ENCODE data around the gene ZNF862. TPM values are rescaled to one million over a fixed set of nuclear protein-coding genes. Genes with fewer than 3 reads are reported as not detected.

Gene ZNF862
- total RNA-seq, 1 experiment from 2014 or later, result 9.2 TPM

DNA sequence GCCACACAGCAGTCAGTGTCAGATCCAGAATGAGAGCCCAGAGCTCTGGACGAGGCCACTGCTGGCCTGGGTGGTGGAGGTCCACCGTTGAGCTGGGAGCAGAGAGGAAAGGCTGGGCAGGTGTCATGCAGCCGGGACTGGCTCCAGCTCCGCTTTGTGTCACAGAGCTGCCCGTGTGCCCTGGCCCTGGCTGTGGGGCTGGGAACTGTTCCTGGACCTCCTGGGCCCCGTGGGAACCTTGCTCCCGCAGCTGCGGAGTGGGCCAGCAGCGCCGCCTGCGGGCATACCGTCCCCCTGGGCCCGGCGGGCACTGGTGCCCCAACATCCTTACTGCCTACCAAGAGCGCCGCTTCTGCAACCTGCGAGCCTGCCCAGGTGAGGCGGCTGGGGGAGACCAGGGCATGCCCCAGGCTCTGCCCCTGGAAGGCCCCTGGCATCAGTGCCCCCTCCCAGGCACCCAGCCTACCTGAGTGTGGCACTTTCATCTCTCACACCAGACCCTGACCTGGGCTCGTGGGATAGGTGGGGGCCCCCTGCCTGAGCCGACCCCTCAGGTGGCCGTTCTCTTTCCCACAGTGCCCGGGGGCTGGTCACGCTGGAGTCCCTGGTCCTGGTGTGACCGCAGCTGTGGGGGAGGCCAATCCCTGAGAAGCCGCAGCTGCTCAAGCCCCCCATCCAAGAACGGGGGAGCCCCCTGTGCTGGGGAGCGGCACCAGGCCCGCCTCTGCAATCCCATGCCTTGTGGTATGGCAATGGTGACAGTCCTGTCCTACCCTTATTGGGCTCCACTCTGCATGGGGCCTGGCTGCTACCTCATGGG lies 18.8 kb upstream of the ZNF862 start:
- H3K4me3 ChIP-seq (ENCODE audit: low read length), result no peak overlapping the region
- H3K4me1 ChIP-seq (ENCODE audit: low read length), result no peaks in the 10 kb centered on the region
- H3K4me2 ChIP-seq (ENCODE audit: low read depth, low read length, poor library complexity, severe bottlenecking), result no peak overlapping the region
- H3K27ac ChIP-seq (ENCODE audit: low read length), result no peak overlapping the region
- no peak overlapping the region for H3K9ac ChIP-seq (ENCODE audit: low read length)
- H3K36me3 ChIP-seq (ENCODE audit: insufficient read depth, low read length), result no peaks in the 10 kb centered on the region
- H3K9me2 ChIP-seq (replicated peaks; ENCODE audit: insufficient read depth, low read length), result no peaks in the 10 kb centered on the region
- no peaks in the 10 kb centered on the region for H3K79me2 ChIP-seq (ENCODE audit: low read length)
- 0 out of 2 replicates have a peak, but pooled peaks cover 4% of the 10 kb centered on the region for H4K20me1 ChIP-seq (ENCODE audit: insufficient read depth, low read depth, low read length)
- no peak overlapping the region for H2AFZ ChIP-seq (ENCODE audit: low read length)
- no peak for DNase-seq
- H3K27me3 ChIP-seq (ENCODE audit: low read length), result no peaks in the 10 kb centered on the region
- no peaks in the 10 kb centered on the region for H3K9me3 ChIP-seq (ENCODE audit: low read length)

GRCh38 chr7:149819961-149820340 lies 18.2 kb upstream of the ZNF862 start:
- H3K9me3 ChIP-seq (ENCODE audit: low read length), result no peaks in the 10 kb centered on the region
- H4K20me1 ChIP-seq (ENCODE audit: insufficient read depth, low read depth, low read length), result 0 out of 2 replicates have a peak, but pooled peaks cover 4% of the 10 kb centered on the region
- H3K4me1 ChIP-seq (ENCODE audit: low read length), result no peaks in the 10 kb centered on the region
- H3K79me2 ChIP-seq (ENCODE audit: low read length), result no peaks in the 10 kb centered on the region
- H3K36me3 ChIP-seq (ENCODE audit: insufficient read depth, low read length), result no peaks in the 10 kb centered on the region
- no peak overlapping the region for H3K4me3 ChIP-seq (ENCODE audit: low read length)
- no peaks in the 10 kb centered on the region for H3K27me3 ChIP-seq (ENCODE audit: low read length)
- no peak overlapping the region for H3K9ac ChIP-seq (ENCODE audit: low read length)
- H3K9me2 ChIP-seq (replicated peaks; ENCODE audit: insufficient read depth, low read length), result no peaks in the 10 kb centered on the region
- no peak overlapping the region for H2AFZ ChIP-seq (ENCODE audit: low read length)
- no peak overlapping the region for H3K4me2 ChIP-seq (ENCODE audit: low read depth, low read length, poor library complexity, severe bottlenecking)
- DNase-seq, result no peak
- no peak overlapping the region for H3K27ac ChIP-seq (ENCODE audit: low read length)

DNA sequence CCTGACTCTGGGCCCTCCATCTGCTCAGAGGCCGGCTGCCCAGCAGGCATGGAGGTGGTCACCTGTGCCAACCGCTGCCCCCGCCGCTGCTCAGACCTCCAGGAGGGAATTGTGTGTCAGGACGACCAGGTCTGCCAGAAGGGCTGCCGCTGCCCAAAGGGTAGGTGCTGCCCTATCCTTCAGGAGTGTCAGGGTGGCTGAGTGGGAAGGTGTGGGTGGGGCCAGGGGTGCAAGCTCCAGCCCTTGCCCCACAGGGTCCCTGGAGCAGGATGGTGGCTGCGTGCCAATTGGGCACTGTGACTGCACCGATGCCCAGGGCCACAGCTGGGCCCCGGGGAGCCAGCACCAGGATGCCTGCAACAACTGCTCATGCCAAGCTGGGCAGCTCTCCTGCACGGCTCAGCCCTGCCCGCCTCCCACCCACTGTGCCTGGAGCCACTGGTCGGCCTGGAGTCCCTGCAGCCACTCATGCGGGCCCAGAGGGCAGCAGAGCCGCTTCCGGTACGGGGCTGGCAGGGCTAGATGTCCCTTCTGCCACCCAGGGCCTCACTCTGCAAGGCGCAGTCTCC lies 17.5 kb upstream of the ZNF862 start:
- Histone ChIP-seq H3K4me3 (ENCODE audit: low read length) (no peak overlapping the region), H3K27me3 (ENCODE audit: low read length) (no peaks in the 10 kb centered on the region), H3K79me2 (ENCODE audit: low read length) (no peaks in the 10 kb centered on the region), H3K4me2 (ENCODE audit: low read depth, low read length, poor library complexity, severe bottlenecking) (no peak overlapping the region), H2AFZ (ENCODE audit: low read length) (no peak overlapping the region), H3K9me3 (ENCODE audit: low read length) (no peaks in the 10 kb centered on the region), H3K9me2 (replicated peaks; ENCODE audit: insufficient read depth, low read length) (no peaks in the 10 kb centered on the region), H4K20me1 (ENCODE audit: insufficient read depth, low read depth, low read length) (0 out of 2 replicates have a peak, but pooled peaks cover 4% of the 10 kb centered on the region), H3K36me3 (ENCODE audit: insufficient read depth, low read length) (no peaks in the 10 kb centered on the region), H3K9ac (ENCODE audit: low read length) (no peak overlapping the region), H3K27ac (ENCODE audit: low read length) (no peak overlapping the region), H3K4me1 (ENCODE audit: low read length) (no peaks in the 10 kb centered on the region)
- no peak for DNase-seq

- no peak overlapping the region for H3K9ac ChIP-seq (ENCODE audit: low read length)
- no peaks in the 10 kb centered on the region for H3K79me2 ChIP-seq (ENCODE audit: low read length)
- H3K4me1 ChIP-seq (ENCODE audit: low read length), result no peaks in the 10 kb centered on the region
- no peaks in the 10 kb centered on the region for H3K36me3 ChIP-seq (ENCODE audit: insufficient read depth, low read length)
- no peak overlapping the region for H3K27ac ChIP-seq (ENCODE audit: low read length)
- no peak for DNase-seq
- no peaks in the 10 kb centered on the region for H3K9me2 ChIP-seq (replicated peaks; ENCODE audit: insufficient read depth, low read length)
- no peaks in the 10 kb centered on the region for H3K27me3 ChIP-seq (ENCODE audit: low read length)
- 0 out of 2 replicates have a peak, but pooled peaks cover 4% of the 10 kb centered on the region for H4K20me1 ChIP-seq (ENCODE audit: insufficient read depth, low read depth, low read length)
- H3K9me3 ChIP-seq (ENCODE audit: low read length), result no peaks in the 10 kb centered on the region
- no peak overlapping the region for H3K4me3 ChIP-seq (ENCODE audit: low read length)
- H3K4me2 ChIP-seq (ENCODE audit: low read depth, low read length, poor library complexity, severe bottlenecking), result no peak overlapping the region
- no peak overlapping the region for H2AFZ ChIP-seq (ENCODE audit: low read length)
Measured at GRCh38 chr7:149821191-149822148, 16.7 kb upstream of the ZNF862 start.

GRCh38 chr7:149822353-149822943 lies 15.7 kb upstream of the ZNF862 start:
- Histone ChIP-seq H3K36me3 (ENCODE audit: insufficient read depth, low read length) (no peaks in the 10 kb centered on the region), H3K27me3 (ENCODE audit: low read length) (no peaks in the 10 kb centered on the region), H3K9me3 (ENCODE audit: low read length) (no peaks in the 10 kb centered on the region), H4K20me1 (ENCODE audit: insufficient read depth, low read depth, low read length) (0 out of 2 replicates have a peak, but pooled peaks cover 4% of the 10 kb centered on the region), H2AFZ (ENCODE audit: low read length) (no peak overlapping the region), H3K4me2 (ENCODE audit: low read depth, low read length, poor library complexity, severe bottlenecking) (no peak overlapping the region), H3K9me2 (replicated peaks; ENCODE audit: insufficient read depth, low read length) (no peaks in the 10 kb centered on the region), H3K79me2 (ENCODE audit: low read length) (no peaks in the 10 kb centered on the region), H3K9ac (ENCODE audit: low read length) (no peak overlapping the region), H3K4me3 (ENCODE audit: low read length) (no peak overlapping the region), H3K4me1 (ENCODE audit: low read length) (no peaks in the 10 kb centered on the region), H3K27ac (ENCODE audit: low read length) (no peak overlapping the region)
- no peak for DNase-seq

GRCh38 chr7:149823191-149823630 lies 15.0 kb upstream of the ZNF862 start:
- no peak overlapping the region for H3K27ac ChIP-seq (ENCODE audit: low read length)
- no peak overlapping the region for H3K4me3 ChIP-seq (ENCODE audit: low read length)
- no peak overlapping the region for H3K9ac ChIP-seq (ENCODE audit: low read length)
- no peaks in the 10 kb centered on the region for H3K79me2 ChIP-seq (ENCODE audit: low read length)
- no peaks in the 10 kb centered on the region for H3K4me1 ChIP-seq (ENCODE audit: low read length)
- H3K36me3 ChIP-seq (ENCODE audit: insufficient read depth, low read length), result no peaks in the 10 kb centered on the region
- no peak overlapping the region for H3K4me2 ChIP-seq (ENCODE audit: low read depth, low read length, poor library complexity, severe bottlenecking)
- no peaks in the 10 kb centered on the region for H3K9me3 ChIP-seq (ENCODE audit: low read length)
- no peaks in the 10 kb centered on the region for H3K27me3 ChIP-seq (ENCODE audit: low read length)
- no peak overlapping the region for H2AFZ ChIP-seq (ENCODE audit: low read length)
- no peak for DNase-seq
- H4K20me1 ChIP-seq (ENCODE audit: insufficient read depth, low read depth, low read length), result 0 out of 2 replicates have a peak, but pooled peaks cover 4% of the 10 kb centered on the region
- no peaks in the 10 kb centered on the region for H3K9me2 ChIP-seq (replicated peaks; ENCODE audit: insufficient read depth, low read length)

DNA sequence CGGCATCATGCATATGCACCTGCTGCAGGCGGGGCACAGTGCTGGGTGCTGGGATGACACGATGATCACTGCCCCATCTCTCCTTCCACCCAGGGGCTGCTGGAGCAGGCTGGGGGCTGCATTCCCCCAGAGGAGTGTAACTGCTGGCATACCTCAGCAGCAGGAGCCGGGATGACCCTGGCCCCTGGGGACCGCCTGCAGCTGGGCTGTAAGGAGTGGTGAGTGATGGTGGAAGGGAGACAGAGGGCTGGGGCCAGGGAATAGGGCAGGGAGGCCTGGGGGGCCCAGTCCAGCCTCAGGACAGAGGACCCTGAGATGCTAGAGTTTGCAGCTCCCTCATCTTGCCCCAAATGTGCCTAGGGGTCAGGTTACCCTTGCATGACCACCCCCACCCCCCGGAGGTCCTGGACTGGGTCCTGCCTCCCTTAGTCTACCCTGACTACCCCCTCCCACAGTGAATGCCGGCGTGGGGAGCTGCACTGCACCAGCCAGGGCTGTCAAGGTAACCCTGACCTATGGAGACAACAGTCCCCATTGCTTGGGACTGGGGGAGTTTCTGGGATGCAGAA lies 14.5 kb upstream of the ZNF862 start:
- Histone ChIP-seq H3K9ac (ENCODE audit: low read length) (no peak overlapping the region), H3K4me2 (ENCODE audit: low read depth, low read length, poor library complexity, severe bottlenecking) (no peak overlapping the region), H3K27me3 (ENCODE audit: low read length) (no peaks in the 10 kb centered on the region)

More for the DNA sequence above, 14.5 kb upstream of the ZNF862 start:
- Histone ChIP-seq H3K27ac (ENCODE audit: low read length) (no peak overlapping the region), H4K20me1 (ENCODE audit: insufficient read depth, low read depth, low read length) (0 out of 2 replicates have a peak, but pooled peaks cover 4% of the 10 kb centered on the region), H3K79me2 (ENCODE audit: low read length) (no peaks in the 10 kb centered on the region), H3K36me3 (ENCODE audit: insufficient read depth, low read length) (no peaks in the 10 kb centered on the region), H3K9me3 (ENCODE audit: low read length) (no peaks in the 10 kb centered on the region), H3K4me1 (ENCODE audit: low read length) (no peaks in the 10 kb centered on the region), H2AFZ (ENCODE audit: low read length) (no peak overlapping the region), H3K4me3 (ENCODE audit: low read length) (no peak overlapping the region), H3K9me2 (replicated peaks; ENCODE audit: insufficient read depth, low read length) (no peaks in the 10 kb centered on the region)
- DNase-seq, result no peak
